ENCODE data around the gene IER5. TPM values are rescaled to one million over a fixed set of nuclear protein-coding genes. Genes with fewer than 3 reads are reported as not detected.

IER5 gene
- total and polyA plus RNA-seq, 2 donors (not counting 1 experiment from before 2014, with no cell fraction given) = 19.1 to 42.8 TPM

GRCh38 chr1:181120924-181121323 lies 32.4 kb downstream of the IER5 start:
- no peak overlapping the region for H3K27ac ChIP-seq (ENCODE audit: insufficient read depth, low read length)
- no peak overlapping the region for H3K4me2 ChIP-seq (ENCODE audit: extremely low read depth, insufficient read depth, low read length)
- H3K9me3 ChIP-seq (ENCODE audit: control insufficient read depth, insufficient read depth, low read depth, low read length) = no peaks in the 10 kb centered on the region
- peaks cover 3% of the 10 kb centered on the region for H3K4me1 ChIP-seq (ENCODE audit: control insufficient read depth, extremely low read depth, insufficient read depth, low read length)
- no peak for TF ChIP-seq CTCF (conservative IDR thresholded peaks at IDR 0.05 in 1 of 2, IDR thresholded peaks at IDR 0.05 in 1 of 2; ENCODE audit: low read depth in 1 of 2, low read length in 2 of 2)
- TF ChIP-seq EZH2 (IDR thresholded peaks at IDR 0.05; ENCODE audit: low read length, missing control alignments) = no peak
- H4K20me1 ChIP-seq (ENCODE audit: control insufficient read depth, extremely low read depth, insufficient read depth, low read length) = no peaks in the 10 kb centered on the region
- H2AFZ ChIP-seq (ENCODE audit: low read length) = no peak overlapping the region
- H3K4me3 ChIP-seq (replicated peaks in 1 of 4; ENCODE audit: control extremely low read depth in 1 of 4, insufficient read depth in 1 of 4, low read depth in 3 of 4, low read length in 4 of 4) = no peak overlapping the region
- no peaks in the 10 kb centered on the region for H3K36me3 ChIP-seq (ENCODE audit: control insufficient read depth, insufficient read depth, low read length)
- H3K79me2 ChIP-seq (ENCODE audit: control insufficient read depth, insufficient read depth, low read length) = no peaks in the 10 kb centered on the region
- DNase-seq (ENCODE audit: low read depth in 2 of 2) = no peak
- H3K27me3 ChIP-seq (ENCODE audit: control insufficient read depth, insufficient read depth, low read length) = no peaks in the 10 kb centered on the region
- no peak overlapping the region for H3K9ac ChIP-seq (ENCODE audit: insufficient read depth, low read length)

GRCh38 chr1:181121498-181121897 lies 33.0 kb downstream of the IER5 start:
- Histone ChIP-seq H4K20me1 (ENCODE audit: control insufficient read depth, extremely low read depth, insufficient read depth, low read length) (no peaks in the 10 kb centered on the region), H3K27ac (ENCODE audit: insufficient read depth, low read length) (no peak overlapping the region), H3K36me3 (ENCODE audit: control insufficient read depth, insufficient read depth, low read length) (no peaks in the 10 kb centered on the region), H2AFZ (ENCODE audit: low read length) (no peak overlapping the region), H3K4me3 (replicated peaks in 1 of 4; ENCODE audit: control extremely low read depth in 1 of 4, insufficient read depth in 1 of 4, low read depth in 3 of 4, low read length in 4 of 4) (no peak overlapping the region), H3K4me2 (ENCODE audit: extremely low read depth, insufficient read depth, low read length) (no peak overlapping the region), H3K9ac (ENCODE audit: insufficient read depth, low read length) (no peak overlapping the region), H3K4me1 (ENCODE audit: control insufficient read depth, extremely low read depth, insufficient read depth, low read length) (peaks cover 3% of the 10 kb centered on the region), H3K27me3 (ENCODE audit: control insufficient read depth, insufficient read depth, low read length) (no peaks in the 10 kb centered on the region), H3K9me3 (ENCODE audit: control insufficient read depth, insufficient read depth, low read depth, low read length) (no peaks in the 10 kb centered on the region), H3K79me2 (ENCODE audit: control insufficient read depth, insufficient read depth, low read length) (no peaks in the 10 kb centered on the region)
- no peak for DNase-seq (ENCODE audit: low read depth in 2 of 2)
- TF ChIP-seq EZH2 (IDR thresholded peaks at IDR 0.05; ENCODE audit: low read length, missing control alignments) (no peak), CTCF (conservative IDR thresholded peaks at IDR 0.05 in 1 of 2, IDR thresholded peaks at IDR 0.05 in 1 of 2; ENCODE audit: low read depth in 1 of 2, low read length in 2 of 2) (no peak)

GRCh38 chr1:181122222-181122621 lies 33.7 kb downstream of the IER5 start:
- Histone ChIP-seq H3K27me3 (ENCODE audit: control insufficient read depth, insufficient read depth, low read length) (no peaks in the 10 kb centered on the region), H3K4me1 (ENCODE audit: control insufficient read depth, extremely low read depth, insufficient read depth, low read length) (peaks cover 3% of the 10 kb centered on the region), H3K27ac (ENCODE audit: insufficient read depth, low read length) (no peak overlapping the region), H3K4me2 (ENCODE audit: extremely low read depth, insufficient read depth, low read length) (no peak overlapping the region), H4K20me1 (ENCODE audit: control insufficient read depth, extremely low read depth, insufficient read depth, low read length) (no peaks in the 10 kb centered on the region), H3K79me2 (ENCODE audit: control insufficient read depth, insufficient read depth, low read length) (no peaks in the 10 kb centered on the region), H2AFZ (ENCODE audit: low read length) (no peak overlapping the region), H3K36me3 (ENCODE audit: control insufficient read depth, insufficient read depth, low read length) (no peaks in the 10 kb centered on the region), H3K9me3 (ENCODE audit: control insufficient read depth, insufficient read depth, low read depth, low read length) (no peaks in the 10 kb centered on the region), H3K4me3 (replicated peaks in 1 of 4; ENCODE audit: control extremely low read depth in 1 of 4, insufficient read depth in 1 of 4, low read depth in 3 of 4, low read length in 4 of 4) (no peak overlapping the region), H3K9ac (ENCODE audit: insufficient read depth, low read length) (no peak overlapping the region)
- no peak for DNase-seq (ENCODE audit: low read depth in 2 of 2)
- TF ChIP-seq CTCF (conservative IDR thresholded peaks at IDR 0.05 in 1 of 2, IDR thresholded peaks at IDR 0.05 in 1 of 2; ENCODE audit: low read depth in 1 of 2, low read length in 2 of 2) (no peak), EZH2 (IDR thresholded peaks at IDR 0.05; ENCODE audit: low read length, missing control alignments) (no peak)
